M059J (cell line): ENCODE results near the gene SPPL2B. TPM values are rescaled to one million over a fixed set of nuclear protein-coding genes. Genes with fewer than 3 reads are reported as not detected.
A peak's percentile ranks its signal among the peaks of the same experiment; 100 is the strongest.
"Not testable (repeated sequence)": the region's sequence is repeated elsewhere in the genome, so short reads cannot be mapped to it uniquely, and the experiment has no call there.

ENCODE experiments used
- DNase-seq: peaks from one replicate; pipeline ENCODE4 v3.0.0-alpha.2; 2012; ENCODE audit warnings: low read depth
- total RNA-seq: library from RNA; depleted of rRNA; stranded (reverse); fragments of >200 nt; shearing (Covaris generic); gene quantifications from 2 replicates; pipeline ENCODE4 v1.2.3, GENCODE V29; 2014; rRNA removed

The SPPL2B gene
- total RNA-seq, 1 experiment from 2014 or later, result 31.9 TPM

DNA sequence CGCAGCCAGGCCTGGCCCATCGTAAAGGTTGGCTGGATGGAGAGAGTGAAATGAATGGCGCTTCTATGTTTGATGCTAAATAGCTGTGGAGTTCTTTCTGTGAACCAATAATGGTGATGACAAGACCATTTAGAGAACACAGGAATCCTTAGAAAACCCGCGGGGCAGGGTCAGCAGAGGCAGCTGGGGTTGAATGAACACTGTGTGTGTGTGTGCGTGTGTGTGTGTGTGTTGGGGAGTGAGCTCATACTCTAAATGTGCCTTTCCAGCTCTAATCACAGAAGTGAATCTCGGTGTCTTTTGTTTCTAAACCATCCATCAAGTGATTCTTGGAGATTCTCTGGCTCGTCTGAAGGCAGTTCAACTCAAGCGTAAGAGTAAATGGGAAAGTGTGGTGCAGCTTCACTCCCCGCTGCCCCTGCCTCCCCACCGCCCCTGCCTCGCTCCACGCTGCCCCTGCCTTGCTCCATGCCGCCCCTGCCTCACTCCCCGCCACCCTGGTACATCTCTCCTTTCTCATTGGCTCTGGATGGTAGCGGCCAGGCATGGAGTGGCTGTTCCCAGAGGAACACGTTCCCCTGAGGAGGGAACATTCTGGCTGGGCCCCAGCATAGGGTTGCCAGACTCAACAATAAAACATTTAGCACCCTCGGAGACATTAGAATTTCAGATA lies 52.8 kb downstream of the SPPL2B start:
- peak; percentile 29 for DNase-seq

DNA sequence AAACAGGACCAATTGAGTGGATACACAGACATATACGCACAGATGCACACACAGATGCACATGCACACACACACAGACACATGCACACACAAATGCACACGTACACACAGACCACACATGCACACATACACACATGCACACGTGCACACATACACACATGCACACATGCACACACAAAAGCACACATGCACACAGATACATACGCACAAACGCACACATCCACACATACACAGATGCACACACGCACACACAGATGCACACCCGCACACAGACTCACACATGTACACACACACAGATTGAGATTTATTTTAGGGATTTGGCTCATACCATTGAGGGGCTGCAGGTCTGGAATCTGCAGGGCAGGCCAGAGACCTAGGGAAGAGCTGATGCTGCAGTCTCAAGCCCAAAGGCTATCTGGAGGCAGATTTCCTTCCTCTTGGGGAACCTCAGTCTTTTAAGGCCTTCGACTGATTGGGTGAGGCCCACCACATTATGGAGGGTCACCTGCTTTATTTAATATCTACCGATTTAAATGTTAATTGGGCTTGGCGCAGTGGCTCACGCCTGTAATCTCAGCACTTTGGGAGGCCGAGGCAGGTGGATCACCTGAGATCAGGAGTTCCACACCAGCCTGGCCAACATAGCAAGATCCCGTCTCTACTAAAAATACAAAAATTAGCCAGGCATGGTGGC lies 54.2 kb downstream of the SPPL2B start:
- no peak for DNase-seq

DNA sequence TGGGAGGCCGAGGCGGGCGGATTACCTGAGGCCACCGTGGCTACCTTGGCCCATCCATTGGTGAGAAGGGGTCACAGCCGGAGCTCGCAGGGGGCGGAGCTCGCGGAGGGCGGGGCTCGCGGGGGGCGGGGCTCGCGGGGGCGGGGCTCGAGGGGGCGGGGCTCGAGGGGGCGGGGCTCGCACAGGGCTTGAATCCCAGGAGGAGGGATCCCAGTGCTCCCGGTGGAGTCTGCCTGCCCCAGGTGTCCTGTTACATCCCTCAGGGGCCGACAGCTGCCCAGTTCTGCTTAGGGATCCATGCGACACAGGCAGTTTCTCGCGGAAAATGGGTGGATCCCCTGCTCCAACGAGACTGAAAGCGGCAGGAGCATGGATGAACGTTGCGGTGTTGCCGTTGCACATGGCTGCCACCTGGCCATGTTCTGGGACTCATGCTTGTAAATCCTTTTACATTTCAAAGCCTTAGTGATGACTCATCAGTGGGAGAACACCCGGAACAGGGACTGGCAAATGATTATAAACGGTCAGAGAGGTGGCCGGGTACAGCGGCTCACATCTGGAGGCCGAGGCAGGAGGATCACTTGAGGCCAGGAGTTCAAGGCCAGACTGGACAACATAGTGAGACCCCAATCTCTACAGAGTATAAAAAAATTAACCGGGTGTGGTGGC lies 56.7 kb downstream of the SPPL2B start:
- DNase-seq, result peak; percentile 94

DNA sequence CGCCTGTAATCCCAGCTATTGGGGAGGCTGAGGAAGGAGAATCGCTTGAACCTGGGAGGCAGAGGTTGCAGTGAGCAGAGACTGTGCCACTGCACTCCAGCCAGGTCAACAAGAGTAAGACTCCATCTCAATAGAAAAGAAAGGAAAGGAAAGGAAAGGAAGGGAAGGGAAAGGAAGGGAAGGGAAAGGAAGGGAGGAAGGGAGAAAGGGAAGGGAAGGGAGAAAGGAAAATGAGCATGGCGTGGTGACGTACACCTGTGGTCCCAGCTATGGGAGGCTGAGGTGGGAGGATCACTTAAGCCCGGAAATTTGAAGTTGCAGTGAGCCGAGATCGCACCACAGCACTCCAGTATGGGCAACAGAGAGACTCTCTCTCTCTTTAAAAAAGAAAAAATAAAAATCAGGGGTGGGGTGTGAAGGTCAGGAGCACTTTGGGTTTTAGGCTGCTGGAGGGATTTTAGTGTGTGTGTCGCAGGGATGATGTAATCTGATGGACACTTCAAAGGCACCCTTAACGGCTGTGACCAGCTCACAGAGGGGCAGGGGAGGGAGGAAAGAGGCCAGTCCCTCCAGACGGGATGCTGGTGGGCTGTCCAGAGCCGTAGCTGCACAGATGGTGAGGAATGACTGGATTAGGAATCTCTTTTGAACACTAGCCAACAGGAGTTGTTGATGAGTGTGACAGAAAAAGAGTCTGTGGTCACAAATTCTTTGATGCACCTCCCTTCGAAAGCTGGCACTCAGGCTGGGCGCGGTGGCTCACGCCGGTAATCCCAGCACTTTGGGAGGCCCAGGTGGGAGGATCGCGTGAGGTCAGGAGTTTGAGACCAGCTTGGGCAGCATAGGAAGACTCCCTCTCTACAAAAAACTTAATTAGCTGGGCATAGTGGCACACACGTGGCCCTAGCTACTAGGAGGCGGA lies 59.1 kb downstream of the SPPL2B start:
- DNase-seq, result no peak

DNA sequence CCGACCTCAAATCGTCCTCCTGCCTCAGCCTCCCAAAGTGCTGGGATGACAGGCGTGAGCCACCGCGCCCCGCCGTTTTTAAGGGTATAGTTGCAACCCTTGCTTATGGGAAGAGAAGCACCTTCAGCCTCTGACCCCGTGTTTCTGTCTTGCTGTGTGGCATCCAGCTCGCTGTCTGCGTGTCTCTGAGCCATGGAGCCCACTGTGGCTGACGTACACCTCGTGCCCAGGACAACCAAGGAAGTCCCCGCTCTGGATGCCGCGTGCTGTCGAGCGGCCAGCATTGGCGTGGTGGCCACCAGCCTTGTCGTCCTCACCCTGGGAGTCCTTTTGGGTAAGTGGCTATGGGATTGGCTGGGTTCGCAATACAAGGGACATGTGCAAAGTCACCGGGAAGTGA lies 61.1 kb downstream of the SPPL2B start:
- DNase-seq, result no peak

DNA sequence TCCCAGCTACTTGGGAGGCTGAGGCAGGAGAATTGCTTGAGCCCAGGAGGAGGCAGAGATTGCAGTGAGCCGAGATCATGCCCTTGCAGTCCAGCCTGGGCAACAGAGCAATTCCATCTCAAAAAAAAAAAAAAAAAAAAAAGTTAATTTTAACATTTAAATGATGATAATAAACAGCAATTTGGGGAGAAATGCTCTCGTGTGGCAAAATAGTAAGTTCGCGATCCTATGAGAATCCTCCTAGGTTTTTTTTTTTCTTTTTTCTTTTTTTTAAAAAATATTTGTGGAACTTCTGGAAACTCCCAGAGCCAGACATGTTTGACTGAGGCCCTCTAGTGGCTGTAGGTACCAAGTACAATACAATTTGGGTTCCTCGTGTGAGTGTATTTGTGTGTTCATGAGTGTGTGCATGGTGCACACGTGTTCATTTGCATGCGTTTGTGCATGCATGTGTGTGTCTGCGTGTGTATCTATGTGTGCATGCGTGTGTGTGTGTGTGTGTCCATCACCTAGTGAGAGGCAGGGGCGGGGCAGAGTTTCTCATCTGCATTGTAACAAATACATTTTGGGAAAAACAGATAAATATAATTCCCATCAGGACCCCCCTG lies 62.7 kb downstream of the SPPL2B start:
- DNase-seq, result peak; percentile 72

DNA sequence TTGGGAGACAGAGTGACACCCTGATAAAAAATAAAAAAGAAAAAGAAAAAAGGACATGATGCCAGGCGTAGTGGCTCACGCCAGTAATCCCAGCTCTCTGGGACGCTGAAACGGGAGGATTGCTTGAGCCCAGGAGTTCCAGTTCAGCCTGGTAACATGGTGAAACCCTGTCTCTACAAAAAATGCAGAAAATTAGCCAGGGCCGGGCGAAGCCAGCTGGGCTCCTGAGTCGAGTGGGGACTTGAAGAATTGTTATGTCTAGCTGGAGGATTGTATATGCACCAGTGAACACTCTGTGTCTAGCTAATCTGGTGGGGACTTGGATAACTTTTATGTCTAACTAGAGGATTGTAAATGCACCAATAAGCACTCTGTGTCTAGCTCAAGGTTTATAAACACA lies 63.9 kb downstream of the SPPL2B start:
- DNase-seq, result no peak

DNA sequence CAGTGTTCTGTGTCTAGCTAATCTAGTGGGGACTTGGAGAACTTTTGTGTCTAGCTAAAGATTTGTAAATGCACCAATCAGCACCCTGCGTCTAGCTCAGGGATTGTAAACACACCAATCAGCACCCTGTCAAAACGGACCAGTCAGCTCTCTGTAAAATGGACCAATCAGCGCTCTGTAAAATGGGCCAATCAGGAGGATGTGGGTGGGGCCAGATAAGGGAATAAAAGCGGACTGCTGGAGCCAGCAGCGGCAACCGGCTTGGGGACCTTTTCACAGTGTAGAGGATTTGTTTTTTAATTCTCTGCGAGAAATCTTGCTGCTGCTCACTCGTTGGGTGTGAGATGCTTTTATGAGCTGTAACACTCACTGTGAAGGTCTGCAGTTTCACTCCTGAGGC lies 64.4 kb downstream of the SPPL2B start:
- DNase-seq, result not testable (repeated sequence)

DNA sequence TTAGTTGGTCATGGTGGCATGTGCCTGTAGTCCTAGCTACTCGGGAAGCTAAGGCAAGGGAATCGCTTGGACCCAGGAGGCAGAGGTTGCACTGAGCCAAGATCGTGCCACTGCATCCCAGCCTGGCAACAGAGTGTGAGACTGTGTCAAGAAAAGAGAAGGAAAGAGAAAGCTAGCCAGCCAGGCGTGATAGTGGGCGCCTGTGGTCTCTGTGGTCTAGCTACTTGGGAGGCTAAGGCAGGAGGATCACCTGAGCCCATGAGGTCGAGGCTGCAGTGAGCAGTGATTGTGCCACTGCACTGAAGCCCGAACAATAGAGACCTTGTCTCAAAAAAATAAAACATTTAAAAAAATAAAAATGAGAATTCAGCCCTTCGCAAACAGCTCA lies 65.6 kb downstream of the SPPL2B start:
- DNase-seq, result no peak

DNA sequence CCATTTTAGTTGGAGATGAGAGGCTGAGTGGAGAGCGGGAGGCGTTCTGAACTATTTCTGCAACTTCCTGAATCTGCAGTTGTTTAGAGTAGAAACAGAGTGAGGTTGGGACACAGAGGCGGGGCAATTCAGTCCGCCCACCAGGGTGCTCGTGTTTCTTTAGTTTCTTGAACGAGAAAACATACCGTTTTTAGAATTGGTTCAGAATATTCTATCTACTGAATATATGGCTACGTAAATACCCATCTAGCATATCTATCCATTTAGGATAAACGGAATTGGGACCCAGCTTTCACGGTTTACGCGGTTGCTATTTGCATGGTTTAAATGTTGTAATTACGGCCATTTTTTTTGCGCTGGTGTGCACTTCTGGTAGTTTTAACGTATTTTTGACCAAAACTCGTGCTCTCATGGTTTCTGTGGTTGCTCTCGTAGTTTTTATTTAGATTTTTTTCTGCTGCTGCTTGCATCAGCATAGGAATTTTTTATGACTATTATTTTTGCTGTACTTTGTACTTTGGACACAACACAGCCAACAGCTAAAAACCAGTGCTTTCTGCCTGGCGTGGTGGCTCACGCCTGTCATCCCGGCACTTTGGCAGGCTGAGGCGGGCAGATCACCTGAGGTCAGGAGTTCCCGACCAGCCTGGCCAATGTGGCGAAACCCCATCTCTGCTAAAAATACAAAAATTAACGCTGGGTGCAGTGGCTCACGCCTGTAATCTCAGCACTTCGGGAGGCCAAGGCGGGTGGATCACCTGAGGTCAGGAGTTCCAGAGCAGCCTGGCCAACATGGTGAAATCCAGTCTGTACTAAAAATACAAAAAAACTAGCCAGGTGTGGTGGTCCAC lies 66.2 kb downstream of the SPPL2B start:
- DNase-seq, result no peak

DNA sequence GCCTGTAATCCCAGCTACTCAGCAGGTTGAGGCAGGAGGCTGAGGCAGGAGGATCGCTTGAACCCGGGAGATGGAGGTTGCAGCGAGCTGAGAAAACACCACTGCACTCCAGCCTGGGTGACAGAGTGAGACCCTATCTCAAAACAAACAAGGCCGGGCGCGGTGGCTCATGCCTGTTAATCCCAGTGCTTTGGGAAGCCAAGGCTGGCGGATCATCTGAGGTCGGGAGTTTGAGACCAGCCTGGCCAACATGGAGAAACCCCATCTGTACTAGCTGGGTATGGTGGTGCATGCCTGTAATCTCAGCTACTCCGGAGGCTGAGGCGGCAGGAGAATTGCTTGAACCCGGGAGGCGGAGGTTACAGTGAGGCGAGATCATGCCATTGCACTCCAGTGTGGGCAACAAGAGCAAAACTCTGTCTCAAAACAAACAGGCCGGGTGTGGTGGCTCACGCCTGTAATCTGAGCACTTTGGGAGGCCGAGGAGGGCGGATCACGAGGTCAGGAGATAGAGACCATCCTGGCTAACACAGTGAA lies 66.9 kb downstream of the SPPL2B start:
- not testable (repeated sequence) for DNase-seq

DNA sequence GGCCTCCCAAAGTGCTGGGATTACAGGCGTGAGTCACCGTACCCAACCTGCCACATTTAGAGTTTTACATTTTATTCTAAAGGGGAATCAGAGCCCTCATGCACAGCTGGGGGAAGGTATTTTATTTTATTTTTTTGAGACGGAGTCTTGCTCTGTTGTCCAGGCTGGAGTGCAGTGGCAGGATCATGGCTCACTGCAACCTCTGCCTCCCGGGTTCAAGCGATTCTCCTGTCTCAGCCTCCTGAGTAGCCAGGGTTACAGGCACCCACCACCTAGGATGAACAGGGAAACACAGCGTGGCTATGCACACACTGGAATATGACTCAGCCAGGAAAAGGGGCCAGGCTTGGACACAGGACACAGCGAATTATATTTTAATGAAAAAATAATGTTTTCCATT lies 68.7 kb downstream of the SPPL2B start:
- DNase-seq, result not testable (repeated sequence)

DNA sequence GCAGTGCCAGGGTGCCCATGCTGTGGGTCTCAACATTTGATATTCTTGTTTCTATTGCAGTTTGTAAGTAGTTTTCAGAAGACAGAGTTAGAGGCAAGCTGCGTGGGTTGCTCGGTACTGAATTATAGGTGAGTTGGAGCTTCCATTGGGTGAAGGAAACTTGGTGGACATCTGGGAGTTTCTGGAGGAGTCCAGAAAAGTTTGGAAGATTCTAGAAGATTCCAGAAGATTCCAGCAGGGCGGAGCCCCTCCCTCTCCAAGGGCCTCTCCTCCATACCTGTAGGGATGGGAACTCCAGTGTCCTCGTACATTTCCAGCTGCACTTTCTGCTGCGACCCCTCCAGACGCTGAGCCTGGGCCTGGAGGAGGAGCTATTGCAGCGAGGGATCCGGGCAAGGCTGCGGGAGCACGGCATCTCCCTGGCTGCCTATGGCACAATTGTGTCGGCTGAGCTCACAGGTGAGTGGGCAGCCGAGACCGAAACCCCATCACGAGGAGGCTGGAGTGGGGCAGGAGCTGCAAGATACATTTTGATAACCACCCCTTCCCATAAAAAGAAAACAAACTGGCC lies 70.3 kb downstream of the SPPL2B start:
- DNase-seq, result no peak

DNA sequence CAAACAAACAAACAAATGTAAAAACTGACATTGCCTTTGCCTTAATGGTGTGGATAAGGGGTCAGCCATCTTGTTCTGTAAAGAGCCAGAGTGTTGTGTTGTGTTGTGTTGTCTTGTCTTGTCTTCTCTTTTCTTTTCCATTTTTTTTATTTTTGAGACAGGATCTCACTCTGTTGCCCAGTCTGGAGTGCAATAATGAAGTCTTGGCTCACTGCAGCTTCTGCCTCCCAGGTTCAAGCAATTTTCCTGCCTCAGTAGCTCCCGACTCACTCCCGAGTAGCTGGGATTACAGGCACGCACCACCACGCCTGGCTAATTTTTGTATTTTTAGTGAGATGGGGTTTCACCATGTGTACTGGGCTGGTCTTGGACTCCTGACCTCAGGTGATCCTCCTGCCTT lies 71.1 kb downstream of the SPPL2B start:
- no peak for DNase-seq

Other genes starting within 250 kb of the SPPL2B start
- 9.6 and 19.1 TPM in 2 replicates for gene MOB3A, start 232.4 kb upstream of the SPPL2B start, total RNA-seq
- gene IZUMO4, start 231.8 kb upstream of the SPPL2B start, total RNA-seq, result 0.15 TPM in 1 of 2 replicates, not detected in the other
- 61.0 and 93.3 TPM in 2 replicates for gene AP3D1, start 177.1 kb upstream of the SPPL2B start, total RNA-seq
- 4.1 and 11.0 TPM in 2 replicates for gene DOT1L, start 164.8 kb upstream of the SPPL2B start, total RNA-seq
- 75.4 and 79.5 TPM in 2 replicates for gene PLEKHJ1, start 92.4 kb upstream of the SPPL2B start, total RNA-seq
- gene SF3A2, start 91.9 kb upstream of the SPPL2B start, total RNA-seq, result 36.9 and 44.0 TPM in 2 replicates
- 1.5 and 2.9 TPM in 2 replicates for gene AMH, start 79.4 kb upstream of the SPPL2B start, total RNA-seq
- gene JSRP1, start 72.3 kb upstream of the SPPL2B start, total RNA-seq, result not detected in 2 replicates
- not detected in 2 replicates for gene PEAK3, start 46.5 kb upstream of the SPPL2B start, total RNA-seq
- gene LINGO3, start 20.5 kb upstream of the SPPL2B start, total RNA-seq, result not detected in 2 replicates
- gene LSM7, start 98 bp upstream of the SPPL2B start, total RNA-seq, result 275 and 327 TPM in 2 replicates
- not detected in 2 replicates for gene TMPRSS9, start 31.6 kb downstream of the SPPL2B start, total RNA-seq
- gene TIMM13, start 98.9 kb downstream of the SPPL2B start, total RNA-seq, result 38.5 and 48.3 TPM in 2 replicates
- 57.9 and 114 TPM in 2 replicates for gene LMNB2, start 128.3 kb downstream of the SPPL2B start, total RNA-seq
- gene GADD45B, start 147.4 kb downstream of the SPPL2B start, total RNA-seq, result 38.8 and 54.0 TPM in 2 replicates